Measurements from ENCODE around the gene NOL12. TPM values are rescaled to one million over a fixed set of nuclear protein-coding genes. Genes with fewer than 3 reads are reported as not detected.

NOL12 gene
- total RNA-seq, 1 experiment from 2014 or later: 56.1 TPM

GRCh38 chr22:37659066-37659896 is 26.9 kb upstream of the NOL12 start:
- DNase-seq (ENCODE audit: low spot score): no peak

DNA sequence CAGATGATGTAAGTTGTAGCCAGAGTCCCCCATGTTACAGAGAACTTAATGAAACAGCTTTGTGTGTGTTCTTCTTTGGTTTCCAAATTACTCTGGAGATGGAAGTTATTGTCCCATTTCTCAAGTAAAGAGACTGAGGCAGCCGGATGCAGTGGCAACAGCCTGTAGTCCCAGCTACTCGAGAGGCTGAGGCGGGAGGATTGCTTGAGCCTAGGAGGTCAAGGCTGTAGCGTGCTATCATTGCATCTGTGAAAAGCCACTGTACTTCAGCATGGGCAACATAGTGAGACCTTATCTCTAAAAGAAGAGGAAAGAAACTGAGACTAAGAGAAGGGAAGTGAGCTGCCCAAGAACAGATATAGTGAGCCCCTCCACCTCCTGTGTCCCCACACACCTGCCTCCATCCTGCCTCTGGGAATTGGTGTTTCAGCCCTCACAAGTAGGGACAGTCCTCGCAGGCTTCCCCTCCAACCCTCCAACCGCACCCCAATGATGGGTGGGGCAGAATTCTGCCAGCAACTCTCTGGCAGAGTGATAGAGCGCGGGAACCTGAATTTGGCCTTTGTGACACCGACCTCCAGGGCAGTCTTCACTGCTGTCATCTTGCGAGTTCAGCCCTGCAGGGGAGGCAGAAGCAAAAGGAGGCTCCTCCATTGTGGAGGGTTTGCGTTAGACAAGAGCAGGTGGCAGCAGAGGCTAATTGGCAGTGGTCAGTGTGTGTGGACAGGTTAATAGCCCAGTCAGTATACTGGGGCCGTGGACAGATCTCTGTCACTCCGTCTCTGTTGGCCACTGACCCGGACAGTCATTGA is 26.0 kb upstream of the NOL12 start:
- no peak for DNase-seq (ENCODE audit: low spot score)

DNA sequence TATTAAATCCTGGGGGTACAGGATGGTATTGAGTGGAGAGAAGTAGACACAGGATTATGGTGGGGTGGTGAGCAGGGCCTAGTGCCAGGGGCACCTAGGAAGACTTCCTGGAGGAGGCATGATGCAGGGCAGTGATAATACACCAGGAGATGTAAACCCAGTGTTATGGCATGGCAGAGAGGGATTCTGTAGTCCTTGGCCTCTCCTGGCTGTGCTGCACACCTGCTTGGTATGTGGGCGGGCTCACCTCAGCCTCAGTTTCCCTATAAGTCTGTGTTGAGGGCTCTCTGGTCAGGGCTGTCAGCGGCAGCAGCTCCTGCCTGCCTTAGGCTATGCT is 25.5 kb upstream of the NOL12 start:
- no peak for DNase-seq (ENCODE audit: low spot score)

- DNase-seq (ENCODE audit: low spot score): no peak
Observed at GRCh38 chr22:37661160-37661924, 24.8 kb upstream of the NOL12 start.

DNA sequence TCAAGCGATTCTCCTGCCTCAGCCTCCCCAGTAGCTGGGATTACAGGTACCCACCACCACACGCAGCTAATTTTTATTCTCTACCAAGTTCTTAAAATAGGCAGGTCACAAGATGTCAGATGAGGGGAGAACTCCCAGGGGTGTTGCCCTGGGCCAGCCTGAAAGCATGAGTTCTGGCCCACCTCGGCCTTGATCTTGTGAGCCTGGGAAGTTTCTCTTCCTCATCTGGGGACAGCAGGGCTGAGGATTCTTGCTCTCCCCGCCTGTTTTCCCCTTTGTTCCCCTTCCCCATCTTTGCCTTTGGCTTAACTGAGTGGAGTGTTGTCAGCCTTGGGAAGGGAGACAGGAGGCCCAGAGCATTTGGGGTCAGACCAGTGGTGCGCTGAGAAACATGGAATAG is 24.1 kb upstream of the NOL12 start:
- DNase-seq (ENCODE audit: low spot score): no peak

DNA sequence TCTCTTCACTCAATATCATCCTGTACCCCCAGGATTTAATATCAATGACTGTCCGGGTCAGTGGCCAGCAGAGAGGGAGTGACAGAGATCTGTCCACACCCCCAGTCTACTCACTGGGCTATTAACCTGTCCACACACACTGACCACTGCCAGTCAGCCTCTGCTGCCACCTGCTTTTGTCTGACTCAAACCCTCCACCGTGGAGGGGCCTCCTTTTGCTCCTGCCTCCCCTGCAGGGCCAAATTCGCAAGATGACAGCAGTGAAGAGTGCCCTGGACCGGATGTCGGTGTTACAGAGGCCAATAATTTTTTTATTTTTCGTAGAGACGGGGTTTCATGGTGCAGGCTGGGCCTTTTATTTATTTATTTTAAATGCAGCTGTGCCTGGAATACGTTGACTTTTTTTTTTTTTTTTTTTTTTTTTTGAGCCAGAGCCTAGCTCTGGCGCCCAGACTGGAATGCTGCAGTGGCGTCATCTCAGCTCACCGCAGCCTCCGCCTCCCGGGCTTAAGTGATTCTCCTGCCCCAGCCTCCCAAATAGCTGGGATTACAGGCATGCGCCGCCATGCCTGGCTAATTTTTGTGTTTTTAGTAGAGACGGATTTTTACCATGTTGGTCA is 22.5 kb upstream of the NOL12 start:
- DNase-seq (ENCODE audit: low spot score): no peak

- no peak for DNase-seq (ENCODE audit: low spot score)
Observed at GRCh38 chr22:37664249-37665101, 21.7 kb upstream of the NOL12 start.

DNA sequence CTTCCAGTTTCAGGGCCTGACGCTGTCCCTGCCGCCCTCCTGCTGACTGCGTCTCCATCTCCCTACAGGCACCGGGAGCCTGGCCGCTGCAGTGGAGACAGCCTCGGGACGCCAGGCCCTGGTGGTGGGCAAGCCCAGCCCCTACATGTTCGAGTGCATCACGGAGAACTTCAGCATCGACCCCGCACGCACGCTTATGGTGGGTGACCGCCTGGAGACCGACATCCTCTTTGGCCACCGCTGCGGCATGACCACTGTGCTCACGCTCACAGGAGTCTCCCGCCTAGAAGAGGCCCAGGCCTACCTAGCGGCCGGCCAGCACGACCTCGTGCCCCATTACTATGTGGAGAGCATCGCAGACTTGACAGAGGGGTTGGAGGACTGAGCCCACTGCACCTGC is 20.7 kb upstream of the NOL12 start:
- DNase-seq (ENCODE audit: low spot score): no peak

- no peak for DNase-seq (ENCODE audit: low spot score)
Observed at GRCh38 chr22:37669586-37669985, 16.6 kb upstream of the NOL12 start.

GRCh38 chr22:37672206-37672919 is 13.8 kb upstream of the NOL12 start:
- DNase-seq (ENCODE audit: low spot score): no peak

- DNase-seq (ENCODE audit: low spot score): no peak
Observed at GRCh38 chr22:37672920-37673455, 13.2 kb upstream of the NOL12 start.

GRCh38 chr22:37674248-37674647 is 11.9 kb upstream of the NOL12 start:
- DNase-seq (ENCODE audit: low spot score): no peak

DNA sequence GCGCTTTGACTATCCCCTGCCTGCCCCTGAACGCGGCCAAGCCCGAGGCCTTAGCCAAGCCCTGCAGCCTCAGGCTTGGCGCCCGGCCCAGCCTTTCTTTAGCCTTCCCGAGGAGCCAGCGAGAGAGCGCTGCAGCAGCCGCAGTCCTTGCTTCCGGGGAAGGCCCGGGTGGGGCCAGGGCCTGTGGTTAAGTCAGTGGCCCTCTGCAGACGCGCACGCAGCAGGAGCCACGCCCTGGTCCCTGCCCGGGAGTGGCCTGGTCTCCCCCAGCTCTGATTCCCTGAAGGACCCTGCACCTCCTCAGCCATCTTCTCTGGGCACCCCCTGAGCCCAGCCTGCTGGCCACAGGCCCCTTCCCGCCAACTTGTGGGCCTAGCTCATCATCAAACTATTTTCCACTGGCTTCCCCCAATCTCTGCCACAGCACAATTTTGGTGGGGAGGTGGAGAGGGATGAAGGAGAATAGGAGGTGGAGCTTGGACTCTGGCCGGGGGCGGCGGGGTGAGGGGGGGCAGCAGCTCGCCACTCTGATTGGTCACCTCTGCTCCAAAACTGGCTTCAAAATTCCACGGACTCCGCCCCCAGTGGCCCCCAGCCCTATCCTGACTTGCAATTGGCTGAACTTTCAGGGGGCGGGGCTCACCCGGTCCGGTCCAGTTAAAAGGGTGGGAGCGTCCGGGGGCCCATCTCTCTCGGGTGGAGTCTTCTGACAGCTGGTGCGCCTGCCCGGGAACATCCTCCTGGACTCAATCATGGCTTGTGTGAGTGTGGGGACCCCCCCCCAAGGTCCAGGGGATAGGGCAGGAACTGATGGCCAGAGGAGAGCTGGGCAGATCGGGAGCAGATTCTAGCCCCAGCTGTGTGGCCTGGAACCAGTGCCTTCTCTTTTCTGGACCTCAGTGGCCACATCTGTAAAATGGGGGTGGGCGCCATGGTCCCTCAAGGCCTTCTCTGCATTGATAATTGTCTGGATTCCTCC is 10.9 kb upstream of the NOL12 start, which contains the start of gene LGALS1:
Gene LGALS1 (plus strand): TSS at position 686 of the 979 bp plus-strand sequence. CDS start 67 bp downstream, at position 753.
- peak; percentile 94 for DNase-seq (ENCODE audit: low spot score)

GRCh38 chr22:37675930-37676735 is 10.0 kb upstream of the NOL12 start:
- peak; percentile 38 for DNase-seq (ENCODE audit: low spot score)

DNA sequence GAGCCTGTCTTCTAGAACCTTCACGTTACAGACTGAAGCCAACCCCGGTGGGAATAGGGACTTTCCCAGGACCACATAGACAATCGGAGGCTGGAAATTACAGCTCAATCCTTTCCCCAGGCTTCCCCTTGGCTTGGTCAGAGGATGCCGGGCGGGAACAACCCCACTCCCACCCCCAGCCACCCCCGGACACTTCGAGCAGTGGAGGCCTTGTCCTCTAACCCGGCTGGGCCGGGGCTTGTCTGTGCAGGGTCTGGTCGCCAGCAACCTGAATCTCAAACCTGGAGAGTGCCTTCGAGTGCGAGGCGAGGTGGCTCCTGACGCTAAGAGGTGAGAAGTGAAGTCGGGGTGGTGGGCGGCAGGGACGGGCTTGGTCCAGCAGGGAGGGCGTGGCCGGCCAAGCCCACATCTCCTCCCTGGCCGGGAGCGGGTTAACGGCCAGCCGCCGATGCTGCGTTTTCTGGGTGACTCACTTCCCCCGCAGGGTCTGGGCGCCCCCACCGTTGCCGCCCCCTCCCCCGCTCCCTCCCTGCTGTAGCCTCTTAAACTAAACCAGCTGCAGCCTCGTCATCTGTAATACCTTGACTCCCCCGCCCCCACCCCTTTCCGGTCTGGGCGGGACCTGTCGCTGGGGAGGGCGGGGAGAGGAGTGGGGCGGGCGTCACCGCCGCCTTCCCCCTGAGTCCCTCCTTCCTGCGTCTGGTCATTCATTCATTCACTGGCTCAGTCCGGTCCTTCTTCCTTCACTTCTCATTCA is 9.2 kb upstream of the NOL12 start:
- peak; percentile 91 for DNase-seq (ENCODE audit: low spot score)

- no peak for DNase-seq (ENCODE audit: low spot score)
Observed at GRCh38 chr22:37677493-37677974, 8.6 kb upstream of the NOL12 start.

- DNase-seq (ENCODE audit: low spot score): no peak
Observed at GRCh38 chr22:37678372-37678771, 7.8 kb upstream of the NOL12 start.
